ENCODE measurements around the gene MAN1C1. TPM values are rescaled to one million over a fixed set of nuclear protein-coding genes. Genes with fewer than 3 reads are reported as not detected.
A peak's percentile ranks its signal among the peaks of the same experiment; 100 is the strongest.

MAN1C1 gene
- total RNA-seq, 1 experiment from 2014 or later = 1.5 TPM

DNA sequence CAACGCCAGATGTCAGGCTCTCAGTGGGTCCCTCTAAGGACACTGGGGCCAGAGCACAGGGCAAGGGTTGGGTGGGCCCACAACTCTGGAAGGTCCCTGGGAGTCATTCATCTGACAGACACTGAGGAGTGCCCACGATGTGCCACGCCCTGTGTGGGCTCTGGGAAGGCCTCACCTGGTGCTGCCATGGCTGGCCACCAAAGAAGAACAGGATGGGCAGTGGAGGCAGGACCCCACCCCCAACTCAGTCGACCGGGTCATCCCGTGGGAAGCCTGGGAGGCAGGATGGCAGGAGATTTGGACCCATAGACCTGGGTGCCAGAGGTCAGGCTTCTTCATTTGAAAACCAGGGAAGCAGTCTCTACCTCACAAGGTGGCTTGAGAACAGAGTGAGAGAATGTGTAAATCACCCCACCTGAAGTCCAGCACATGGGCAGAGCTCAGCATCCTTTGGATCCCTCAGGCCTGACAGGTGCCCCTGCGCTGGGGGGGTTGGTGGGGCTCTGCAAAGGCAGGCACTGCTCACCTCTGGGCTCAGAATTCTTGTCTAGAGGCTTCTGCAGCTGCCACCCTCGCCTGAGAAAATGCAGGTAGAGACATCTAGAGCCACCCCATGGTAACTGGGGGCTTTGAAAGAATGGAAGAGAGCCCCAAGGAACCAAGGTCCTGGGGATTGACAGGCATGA, 182.2 kb downstream of the MAN1C1 start:
- in situ Hi-C loops (cut with HindIII; ENCODE audit: low pct_unique_long_range_greater_than_20kb, low sequenced_read_pairs) = no loop called here
- intact Hi-C loops (cut with micrococcal nuclease; ENCODE audit: unreplicated experiment) = loop anchor here (5.0 kb wide), 1 partner anchor 177 kb away; no protein-coding TSS in a partner anchor
- CTCF ChIA-PET = interaction anchor here (0.7 to 1.1 kb wide), 2 partner anchors 190 to 226 kb away, joined by 3 read pairs; no protein-coding TSS in a partner anchor
- H3K4me1 ChIP-seq (ENCODE audit: control insufficient read depth, insufficient read depth, low read length) = 0 out of 2 replicates have a peak, but pooled peaks cover 5% of the 10 kb centered on the region
- POLR2A ChIA-PET = no interaction called here
- no peak for TF ChIP-seq TCF7L2 (IDR thresholded peaks at IDR 0.05; ENCODE audit: low read depth, low read length)
- H3K9me3 ChIP-seq (ENCODE audit: control insufficient read depth, insufficient read depth, low read depth, low read length) = no peaks in the 10 kb centered on the region
- no peak for ATAC-seq
- BruUV-seq (replicated peaks) = no TSS peak
- no peaks in the 10 kb centered on the region for H3K27me3 ChIP-seq (ENCODE audit: control insufficient read depth, insufficient read depth, low read length)
- no peak for DNase-seq (ENCODE audit: low read depth, low spot score)
- no peak overlapping the region for H3K4me3 ChIP-seq (ENCODE audit: low read depth in 2 of 2, low read length in 2 of 2)
- H3K27ac ChIP-seq (ENCODE audit: low read length) = no peak overlapping the region
- H3K36me3 ChIP-seq (ENCODE audit: control insufficient read depth, insufficient read depth, low read length) = no peaks in the 10 kb centered on the region

DNA sequence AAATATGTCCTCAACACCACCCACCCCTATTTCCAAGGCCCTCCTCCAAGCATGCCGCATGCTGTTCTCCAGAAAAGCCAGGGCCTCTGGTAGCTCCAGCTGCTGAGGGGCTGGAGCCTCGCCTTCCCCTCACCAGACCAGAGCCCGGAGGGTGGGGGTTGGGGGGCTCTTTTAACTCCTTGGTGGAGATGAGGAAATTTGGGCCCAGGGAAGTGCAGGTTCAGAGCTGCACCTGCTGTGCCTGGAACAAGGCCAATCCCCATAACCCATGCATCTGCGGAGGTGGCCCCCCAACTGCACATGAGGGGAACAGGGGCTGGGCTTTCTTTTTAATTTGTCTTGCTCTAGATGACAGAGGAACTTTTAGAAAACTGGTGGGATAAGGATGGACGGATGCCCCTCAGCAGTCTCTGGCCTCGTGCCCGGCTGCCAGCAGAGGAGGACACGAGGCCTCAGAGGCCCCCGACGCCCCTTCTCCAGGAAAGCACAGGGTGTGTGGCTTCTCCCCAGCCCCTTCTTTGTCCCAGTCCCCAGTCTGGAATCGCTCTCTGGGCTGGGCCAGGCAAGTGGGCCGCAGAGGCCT, 182.9 kb downstream of the MAN1C1 start:
- DNase-seq (ENCODE audit: low read depth, low spot score) (no peak), ATAC-seq (no peak)
- Histone ChIP-seq H3K4me1 (ENCODE audit: control insufficient read depth, insufficient read depth, low read length) (0 out of 2 replicates have a peak, but pooled peaks cover 5% of the 10 kb centered on the region), H3K27me3 (ENCODE audit: control insufficient read depth, insufficient read depth, low read length) (no peaks in the 10 kb centered on the region), H3K9me3 (ENCODE audit: control insufficient read depth, insufficient read depth, low read depth, low read length) (no peaks in the 10 kb centered on the region), H3K4me3 (ENCODE audit: low read depth in 2 of 2, low read length in 2 of 2) (peak overlapping the region; percentile 42 to 53), H3K27ac (ENCODE audit: low read length) (0 out of 2 replicates have a peak overlapping the region, but pooled peaks have one; percentile 52), H3K36me3 (ENCODE audit: control insufficient read depth, insufficient read depth, low read length) (no peaks in the 10 kb centered on the region)
- no TSS peak for BruUV-seq (replicated peaks)
- ChIA-PET POLR2A (no interaction called here), CTCF (no interaction called here)
- intact Hi-C loops (cut with micrococcal nuclease; ENCODE audit: unreplicated experiment) = loop anchor here (5.0 kb wide), 1 partner anchor 177 kb away; no protein-coding TSS in a partner anchor
- in situ Hi-C loops (cut with HindIII; ENCODE audit: low pct_unique_long_range_greater_than_20kb, low sequenced_read_pairs) = no loop called here
- TF ChIP-seq TCF7L2 (IDR thresholded peaks at IDR 0.05; ENCODE audit: low read depth, low read length) (no peak), POLR2AphosphoS5 (IDR thresholded peaks at IDR 0.05; ENCODE audit: low read depth, low read length) (no peak), SIN3A (IDR thresholded peaks at IDR 0.05; ENCODE audit: borderline replicate concordance, insufficient read depth, low read depth, low read length) (no peak)
- TF ChIP-seq, protein P1, sequence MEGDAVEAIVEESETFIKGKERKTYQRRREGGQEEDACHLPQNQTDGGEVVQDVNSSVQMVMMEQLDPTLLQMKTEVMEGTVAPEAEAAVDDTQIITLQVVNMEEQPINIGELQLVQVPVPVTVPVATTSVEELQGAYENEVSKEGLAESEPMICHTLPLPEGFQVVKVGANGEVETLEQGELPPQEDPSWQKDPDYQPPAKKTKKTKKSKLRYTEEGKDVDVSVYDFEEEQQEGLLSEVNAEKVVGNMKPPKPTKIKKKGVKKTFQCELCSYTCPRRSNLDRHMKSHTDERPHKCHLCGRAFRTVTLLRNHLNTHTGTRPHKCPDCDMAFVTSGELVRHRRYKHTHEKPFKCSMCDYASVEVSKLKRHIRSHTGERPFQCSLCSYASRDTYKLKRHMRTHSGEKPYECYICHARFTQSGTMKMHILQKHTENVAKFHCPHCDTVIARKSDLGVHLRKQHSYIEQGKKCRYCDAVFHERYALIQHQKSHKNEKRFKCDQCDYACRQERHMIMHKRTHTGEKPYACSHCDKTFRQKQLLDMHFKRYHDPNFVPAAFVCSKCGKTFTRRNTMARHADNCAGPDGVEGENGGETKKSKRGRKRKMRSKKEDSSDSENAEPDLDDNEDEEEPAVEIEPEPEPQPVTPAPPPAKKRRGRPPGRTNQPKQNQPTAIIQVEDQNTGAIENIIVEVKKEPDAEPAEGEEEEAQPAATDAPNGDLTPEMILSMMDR (IDR thresholded peaks at IDR 0.05) = no peak
- TF ChIP-seq, protein P2, sequence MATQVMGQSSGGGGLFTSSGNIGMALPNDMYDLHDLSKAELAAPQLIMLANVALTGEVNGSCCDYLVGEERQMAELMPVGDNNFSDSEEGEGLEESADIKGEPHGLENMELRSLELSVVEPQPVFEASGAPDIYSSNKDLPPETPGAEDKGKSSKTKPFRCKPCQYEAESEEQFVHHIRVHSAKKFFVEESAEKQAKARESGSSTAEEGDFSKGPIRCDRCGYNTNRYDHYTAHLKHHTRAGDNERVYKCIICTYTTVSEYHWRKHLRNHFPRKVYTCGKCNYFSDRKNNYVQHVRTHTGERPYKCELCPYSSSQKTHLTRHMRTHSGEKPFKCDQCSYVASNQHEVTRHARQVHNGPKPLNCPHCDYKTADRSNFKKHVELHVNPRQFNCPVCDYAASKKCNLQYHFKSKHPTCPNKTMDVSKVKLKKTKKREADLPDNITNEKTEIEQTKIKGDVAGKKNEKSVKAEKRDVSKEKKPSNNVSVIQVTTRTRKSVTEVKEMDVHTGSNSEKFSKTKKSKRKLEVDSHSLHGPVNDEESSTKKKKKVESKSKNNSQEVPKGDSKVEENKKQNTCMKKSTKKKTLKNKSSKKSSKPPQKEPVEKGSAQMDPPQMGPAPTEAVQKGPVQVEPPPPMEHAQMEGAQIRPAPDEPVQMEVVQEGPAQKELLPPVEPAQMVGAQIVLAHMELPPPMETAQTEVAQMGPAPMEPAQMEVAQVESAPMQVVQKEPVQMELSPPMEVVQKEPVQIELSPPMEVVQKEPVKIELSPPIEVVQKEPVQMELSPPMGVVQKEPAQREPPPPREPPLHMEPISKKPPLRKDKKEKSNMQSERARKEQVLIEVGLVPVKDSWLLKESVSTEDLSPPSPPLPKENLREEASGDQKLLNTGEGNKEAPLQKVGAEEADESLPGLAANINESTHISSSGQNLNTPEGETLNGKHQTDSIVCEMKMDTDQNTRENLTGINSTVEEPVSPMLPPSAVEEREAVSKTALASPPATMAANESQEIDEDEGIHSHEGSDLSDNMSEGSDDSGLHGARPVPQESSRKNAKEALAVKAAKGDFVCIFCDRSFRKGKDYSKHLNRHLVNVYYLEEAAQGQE (IDR thresholded peaks at IDR 0.05; ENCODE audit: insufficient read depth in 1 of 2, low read depth in 2 of 2, low read length in 1 of 2) = no peak
